GM23338 (cell line): ENCODE measurements around the gene FEV. TPM values are rescaled to one million over a fixed set of nuclear protein-coding genes. Genes with fewer than 3 reads are reported as not detected.

ENCODE experiments used
- ATAC-seq: fragments of 200-7000 bp; cut with Tn5 transposase; 3 replicates; pipeline ENCODE4 v1.9.1; 2020
- DNase-seq: peaks from one replicate; pipeline ENCODE4 v3.0.0-alpha.2; 2015; ENCODE audit warnings: low spot score
- H2AFZ ChIP-seq: fragments of 200-600 bp; sonication (generic); 2 replicates; pipeline ENCODE4 v1.8.0; 2016; ENCODE audit warnings: antibody characterized with exemption, mild to moderate bottlenecking, moderate library complexity
- H3F3A ChIP-seq: fragments of 200-600 bp; sonication (generic); replicated peaks from 2 replicates; pipeline ENCODE4 v1.8.0; 2017; ENCODE audit warnings: antibody characterized with exemption, mixed run types, low read depth
- H3K27ac ChIP-seq: fragments of 200-600 bp; sonication (generic); 2 replicates; pipeline ENCODE4 v1.6.1; 2016; ENCODE audit warnings: low read depth
- H3K27me3 ChIP-seq: fragments of 200-600 bp; sonication (generic); 2 replicates; pipeline ENCODE4 v1.8.0; 2016; ENCODE audit warnings: mild to moderate bottlenecking, mixed run types, moderate library complexity; ENCODE audit not compliant: insufficient read depth
- H3K36me3 ChIP-seq: fragments of 200-600 bp; sonication (generic); 2 replicates; pipeline ENCODE4 v1.8.0; 2016; ENCODE audit warnings: mild to moderate bottlenecking; ENCODE audit not compliant: insufficient read depth
- H3K4me1 ChIP-seq: fragments of 200-600 bp; sonication (generic); 2 replicates; pipeline ENCODE4 v1.8.0; 2016; ENCODE audit warnings: mild to moderate bottlenecking, moderate library complexity; ENCODE audit not compliant: insufficient read depth
- H3K4me2 ChIP-seq: fragments of 200-600 bp; sonication (generic); 2 replicates; pipeline ENCODE4 v1.7.1; 2017; ENCODE audit warnings: mixed run types
- H3K4me3 ChIP-seq: fragments of 200-600 bp; sonication (generic); 2 replicates; pipeline ENCODE4 v1.6.1; 2016; ENCODE audit warnings: mixed run types
- H3K79me2 ChIP-seq: fragments of 200-600 bp; sonication (generic); replicated peaks from 2 replicates; pipeline ENCODE4 v1.8.0; 2017; ENCODE audit warnings: mild to moderate bottlenecking; ENCODE audit not compliant: insufficient read depth
- H3K9me2 ChIP-seq: fragments of 200-600 bp; sonication (generic); 2 replicates; pipeline ENCODE4 v1.8.0; 2017; ENCODE audit not compliant: insufficient read depth
- H4K20me1 ChIP-seq: fragments of 200-600 bp; sonication (generic); replicated peaks from 2 replicates; pipeline ENCODE4 v1.8.0; 2017; ENCODE audit warnings: mild to moderate bottlenecking; ENCODE audit not compliant: insufficient read depth
- H3K27ac Mint-ChIP-seq: 2 replicates; pipeline ENCODE4 v1.8.0; 2020; ENCODE audit warnings: inconsistent platforms, mild to moderate bottlenecking, moderate library complexity, mixed read lengths
- H3K27me3 Mint-ChIP-seq: 3 replicates; pipeline ENCODE4 v1.8.0; 2022; ENCODE audit warnings: low read depth, mild to moderate bottlenecking, moderate library complexity, mixed read lengths, inconsistent platforms; ENCODE audit not compliant: insufficient read depth, poor library complexity
- H3K36me3 Mint-ChIP-seq: 3 replicates; pipeline ENCODE4 v1.8.0; 2021; ENCODE audit warnings: low read depth, mild to moderate bottlenecking, inconsistent platforms, moderate library complexity, mixed read lengths
- H3K4me1 Mint-ChIP-seq: 3 replicates; pipeline ENCODE4 v1.8.0; 2020; ENCODE audit warnings: mild to moderate bottlenecking, inconsistent platforms, mixed read lengths
- H3K4me3 Mint-ChIP-seq: 3 replicates; pipeline ENCODE4 v1.8.0; 2021; ENCODE audit warnings: moderate library complexity, mild to moderate bottlenecking, inconsistent platforms, mixed read lengths
- H3K9me3 Mint-ChIP-seq: 3 replicates; pipeline ENCODE4 v1.8.0; 2020; ENCODE audit warnings: moderate library complexity, mild to moderate bottlenecking, inconsistent platforms, mixed read lengths
- CREB1 ChIP-seq: fragments of 250-450 bp; sonication (Bioruptor Pico); IDR thresholded peaks from 2 replicates; pipeline ENCODE4 v1.5.0; 2020; ENCODE audit warnings: low read depth, mild to moderate bottlenecking, moderate library complexity
- EZH2phosphoT487 ChIP-seq: fragments of 200-600 bp; sonication (generic); IDR thresholded peaks from one replicate; pipeline ENCODE4 v1.8.1; 2018; ENCODE audit warnings: antibody characterized with exemption; ENCODE audit not compliant: unreplicated experiment
- JUNB ChIP-seq: IDR thresholded peaks from one replicate; pipeline ENCODE4 v1.6.1; 2016; ENCODE audit warnings: antibody characterized with exemption; ENCODE audit not compliant: unreplicated experiment
- NANOG ChIP-seq: IDR thresholded peaks from 2 replicates; pipeline ENCODE4 v1.6.1; 2016; ENCODE audit warnings: antibody characterized with exemption, borderline replicate concordance
- ZNF114 ChIP-seq: fragments of 250-450 bp; sonication (Bioruptor Pico); IDR thresholded peaks from 2 replicates; pipeline ENCODE4 v1.5.0; 2020; ENCODE audit warnings: mild to moderate bottlenecking, moderate library complexity
- ZNF331 ChIP-seq: fragments of 250-450 bp; sonication (Bioruptor Pico); IDR thresholded peaks from 2 replicates; pipeline ENCODE4 v1.5.0; 2020; ENCODE audit warnings: low read depth, mild to moderate bottlenecking, moderate library complexity
- polyA plus RNA-seq: library from polyadenylated mRNA; unstranded; fragments of >200 nt; fragmentation: Nextera tagmentation; extraction: Ambion mirVana; gene quantifications from 2 replicates; pipeline ENCODE4 v1.2.1, GENCODE V29; 2016
- total RNA-seq: library from RNA; depleted of rRNA; stranded (reverse); fragments of >200 nt; shearing (Covaris generic); gene quantifications from 2 replicates; pipeline ENCODE4 v1.2.3, GENCODE V29; 2014
- TF ChIP-seq, protein P1 (sequence below): fragments of 250-450 bp; sonication (Bioruptor Pico); IDR thresholded peaks from 2 replicates; pipeline ENCODE4 v1.5.0; 2020; ENCODE audit warnings: mild to moderate bottlenecking, moderate library complexity
- TF ChIP-seq, protein P2 (sequence below), 2 experiments: fragments of 200-600 bp in 1 of 2; sonication (generic) in 1 of 2; conservative IDR thresholded peaks; 2 replicates each; pipeline versions ENCODE4 v1.5.1 to v1.6.1; 2016 to 2017; ENCODE audit warnings: antibody characterized with exemption in 2 of 2, low read depth in 2 of 2, mild to moderate bottlenecking in 2 of 2, moderate library complexity in 1 of 2

FEV gene
- total and polyA plus RNA-seq, 2 experiments from 2014 or later = not detected

DNA sequence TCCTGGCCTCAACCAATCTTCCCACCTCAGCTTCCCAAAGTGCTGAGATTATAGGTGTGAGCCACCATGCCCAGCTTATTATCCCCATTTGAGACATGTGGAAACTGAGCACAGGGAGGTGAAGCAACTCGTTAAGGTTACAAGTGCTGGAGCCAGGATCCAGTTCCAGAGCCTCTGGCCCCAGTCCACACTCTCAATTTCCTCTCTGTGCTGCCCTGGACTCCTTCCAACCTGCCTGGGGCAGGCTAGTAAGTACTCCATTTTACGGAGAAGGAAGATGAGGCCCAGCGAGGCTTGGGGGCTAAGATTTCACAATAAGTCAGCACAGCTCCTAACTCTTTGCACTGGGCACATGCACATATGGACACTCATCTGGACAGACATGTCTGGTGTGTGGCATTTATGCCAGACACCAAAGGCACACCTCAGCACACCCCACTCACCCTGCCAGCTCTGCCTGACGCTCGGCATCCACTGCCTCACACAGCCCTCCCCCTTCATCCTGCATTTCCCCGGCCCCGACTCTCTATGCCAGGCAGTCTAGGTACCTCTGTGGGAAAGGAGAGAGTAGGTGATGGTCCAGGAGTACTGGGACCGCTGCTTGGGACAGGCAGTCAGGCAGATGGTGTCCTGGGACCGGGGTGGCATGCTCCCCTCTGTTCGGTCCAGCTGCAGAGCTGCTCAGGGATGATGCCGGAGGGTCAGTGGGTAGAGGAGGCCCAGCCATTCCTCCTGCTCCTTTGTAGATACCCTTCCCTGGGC, 35.8 kb upstream of the FEV start:
- H2AFZ ChIP-seq = no peak overlapping the region
- H3K4me3 ChIP-seq = no peak overlapping the region
- H4K20me1 ChIP-seq = no peaks in the 10 kb centered on the region
- no peak overlapping the region for H3K27ac ChIP-seq
- H3K27me3 Mint-ChIP-seq = peaks cover 3% of the 10 kb centered on the region
- H3K9me2 ChIP-seq = no peaks in the 10 kb centered on the region
- H3K36me3 ChIP-seq = no peaks in the 10 kb centered on the region
- DNase-seq (no peak), ATAC-seq (no peak)
- H3K4me1 Mint-ChIP-seq = no peaks in the 10 kb centered on the region; the same call in 2 of the 3 replicates
- H3K27ac Mint-ChIP-seq = no peak overlapping the region
- no peaks in the 10 kb centered on the region for H3K79me2 ChIP-seq
- no peak overlapping the region for H3K4me3 Mint-ChIP-seq
- H3F3A ChIP-seq = no peaks in the 10 kb centered on the region
- H3K4me2 ChIP-seq = no peak overlapping the region
- no peaks in the 10 kb centered on the region for H3K9me3 Mint-ChIP-seq
- TF ChIP-seq, protein P1, sequence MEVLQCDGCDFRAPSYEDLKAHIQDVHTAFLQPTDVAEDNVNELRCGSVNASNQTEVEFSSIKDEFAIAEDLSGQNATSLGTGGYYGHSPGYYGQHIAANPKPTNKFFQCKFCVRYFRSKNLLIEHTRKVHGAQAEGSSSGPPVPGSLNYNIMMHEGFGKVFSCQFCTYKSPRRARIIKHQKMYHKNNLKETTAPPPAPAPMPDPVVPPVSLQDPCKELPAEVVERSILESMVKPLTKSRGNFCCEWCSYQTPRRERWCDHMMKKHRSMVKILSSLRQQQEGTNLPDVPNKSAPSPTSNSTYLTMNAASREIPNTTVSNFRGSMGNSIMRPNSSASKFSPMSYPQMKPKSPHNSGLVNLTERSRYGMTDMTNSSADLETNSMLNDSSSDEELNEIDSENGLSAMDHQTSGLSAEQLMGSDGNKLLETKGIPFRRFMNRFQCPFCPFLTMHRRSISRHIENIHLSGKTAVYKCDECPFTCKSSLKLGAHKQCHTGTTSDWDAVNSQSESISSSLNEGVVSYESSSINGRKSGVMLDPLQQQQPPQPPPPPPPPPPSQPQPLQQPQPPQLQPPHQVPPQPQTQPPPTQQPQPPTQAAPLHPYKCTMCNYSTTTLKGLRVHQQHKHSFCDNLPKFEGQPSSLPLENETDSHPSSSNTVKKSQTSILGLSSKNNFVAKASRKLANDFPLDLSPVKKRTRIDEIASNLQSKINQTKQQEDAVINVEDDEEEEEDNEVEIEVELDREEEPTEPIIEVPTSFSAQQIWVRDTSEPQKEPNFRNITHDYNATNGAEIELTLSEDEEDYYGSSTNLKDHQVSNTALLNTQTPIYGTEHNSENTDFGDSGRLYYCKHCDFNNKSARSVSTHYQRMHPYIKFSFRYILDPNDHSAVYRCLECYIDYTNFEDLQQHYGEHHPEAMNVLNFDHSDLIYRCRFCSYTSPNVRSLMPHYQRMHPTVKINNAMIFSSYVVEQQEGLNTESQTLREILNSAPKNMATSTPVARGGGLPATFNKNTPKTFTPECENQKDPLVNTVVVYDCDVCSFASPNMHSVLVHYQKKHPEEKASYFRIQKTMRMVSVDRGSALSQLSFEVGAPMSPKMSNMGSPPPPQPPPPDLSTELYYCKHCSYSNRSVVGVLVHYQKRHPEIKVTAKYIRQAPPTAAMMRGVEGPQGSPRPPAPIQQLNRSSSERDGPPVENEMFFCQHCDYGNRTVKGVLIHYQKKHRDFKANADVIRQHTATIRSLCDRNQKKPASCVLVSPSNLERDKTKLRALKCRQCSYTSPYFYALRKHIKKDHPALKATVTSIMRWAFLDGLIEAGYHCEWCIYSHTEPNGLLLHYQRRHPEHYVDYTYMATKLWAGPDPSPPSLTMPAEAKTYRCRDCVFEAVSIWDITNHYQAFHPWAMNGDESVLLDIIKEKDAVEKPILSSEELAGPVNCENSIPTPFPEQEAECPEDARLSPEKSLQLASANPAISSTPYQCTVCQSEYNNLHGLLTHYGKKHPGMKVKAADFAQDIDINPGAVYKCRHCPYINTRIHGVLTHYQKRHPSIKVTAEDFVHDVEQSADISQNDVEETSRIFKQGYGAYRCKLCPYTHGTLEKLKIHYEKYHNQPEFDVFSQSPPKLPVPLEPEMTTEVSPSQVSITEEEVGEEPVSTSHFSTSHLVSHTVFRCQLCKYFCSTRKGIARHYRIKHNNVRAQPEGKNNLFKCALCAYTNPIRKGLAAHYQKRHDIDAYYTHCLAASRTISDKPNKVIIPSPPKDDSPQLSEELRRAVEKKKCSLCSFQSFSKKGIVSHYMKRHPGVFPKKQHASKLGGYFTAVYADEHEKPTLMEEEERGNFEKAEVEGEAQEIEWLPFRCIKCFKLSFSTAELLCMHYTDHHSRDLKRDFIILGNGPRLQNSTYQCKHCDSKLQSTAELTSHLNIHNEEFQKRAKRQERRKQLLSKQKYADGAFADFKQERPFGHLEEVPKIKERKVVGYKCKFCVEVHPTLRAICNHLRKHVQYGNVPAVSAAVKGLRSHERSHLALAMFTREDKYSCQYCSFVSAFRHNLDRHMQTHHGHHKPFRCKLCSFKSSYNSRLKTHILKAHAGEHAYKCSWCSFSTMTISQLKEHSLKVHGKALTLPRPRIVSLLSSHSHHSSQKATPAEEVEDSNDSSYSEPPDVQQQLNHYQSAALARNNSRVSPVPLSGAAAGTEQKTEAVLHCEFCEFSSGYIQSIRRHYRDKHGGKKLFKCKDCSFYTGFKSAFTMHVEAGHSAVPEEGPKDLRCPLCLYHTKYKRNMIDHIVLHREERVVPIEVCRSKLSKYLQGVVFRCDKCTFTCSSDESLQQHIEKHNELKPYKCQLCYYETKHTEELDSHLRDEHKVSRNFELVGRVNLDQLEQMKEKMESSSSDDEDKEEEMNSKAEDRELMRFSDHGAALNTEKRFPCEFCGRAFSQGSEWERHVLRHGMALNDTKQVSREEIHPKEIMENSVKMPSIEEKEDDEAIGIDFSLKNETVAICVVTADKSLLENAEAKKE (CRISPR knock-in tag) = no peak
- TF ChIP-seq, protein P2, sequence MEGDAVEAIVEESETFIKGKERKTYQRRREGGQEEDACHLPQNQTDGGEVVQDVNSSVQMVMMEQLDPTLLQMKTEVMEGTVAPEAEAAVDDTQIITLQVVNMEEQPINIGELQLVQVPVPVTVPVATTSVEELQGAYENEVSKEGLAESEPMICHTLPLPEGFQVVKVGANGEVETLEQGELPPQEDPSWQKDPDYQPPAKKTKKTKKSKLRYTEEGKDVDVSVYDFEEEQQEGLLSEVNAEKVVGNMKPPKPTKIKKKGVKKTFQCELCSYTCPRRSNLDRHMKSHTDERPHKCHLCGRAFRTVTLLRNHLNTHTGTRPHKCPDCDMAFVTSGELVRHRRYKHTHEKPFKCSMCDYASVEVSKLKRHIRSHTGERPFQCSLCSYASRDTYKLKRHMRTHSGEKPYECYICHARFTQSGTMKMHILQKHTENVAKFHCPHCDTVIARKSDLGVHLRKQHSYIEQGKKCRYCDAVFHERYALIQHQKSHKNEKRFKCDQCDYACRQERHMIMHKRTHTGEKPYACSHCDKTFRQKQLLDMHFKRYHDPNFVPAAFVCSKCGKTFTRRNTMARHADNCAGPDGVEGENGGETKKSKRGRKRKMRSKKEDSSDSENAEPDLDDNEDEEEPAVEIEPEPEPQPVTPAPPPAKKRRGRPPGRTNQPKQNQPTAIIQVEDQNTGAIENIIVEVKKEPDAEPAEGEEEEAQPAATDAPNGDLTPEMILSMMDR (conservative IDR thresholded peaks at IDR 0.05; ENCODE audit: low read depth in 2 of 2) = no peak
- no peaks in the 10 kb centered on the region for H3K4me1 ChIP-seq
- H3K27me3 ChIP-seq = no peaks in the 10 kb centered on the region
- no peaks in the 10 kb centered on the region for H3K36me3 Mint-ChIP-seq

DNA sequence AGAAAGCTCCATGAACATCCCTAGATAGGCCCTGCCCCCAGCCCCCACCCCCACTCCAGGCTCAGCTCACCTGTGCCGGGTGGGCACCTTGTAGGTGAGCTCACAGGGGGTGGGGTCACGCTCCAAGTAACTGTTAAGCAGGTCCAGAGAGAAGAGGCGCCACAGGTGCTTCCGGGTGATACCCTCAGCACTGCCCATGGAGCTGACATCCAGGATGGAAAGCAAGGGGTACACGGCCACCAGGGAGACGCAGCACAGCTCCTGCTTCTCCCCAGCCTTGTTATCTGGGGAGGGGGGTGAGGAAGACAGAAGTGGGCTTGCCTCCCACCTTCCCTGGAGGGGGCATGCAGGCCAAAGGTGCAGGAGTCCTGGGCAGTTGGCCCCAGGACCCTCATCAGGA, 34.5 kb upstream of the FEV start:
- Histone ChIP-seq H3K27ac (no peak overlapping the region), H3K9me2 (no peaks in the 10 kb centered on the region), H3K79me2 (no peaks in the 10 kb centered on the region), H3K4me1 (no peaks in the 10 kb centered on the region), H3K36me3 (no peaks in the 10 kb centered on the region), H2AFZ (no peak overlapping the region), H3F3A (no peaks in the 10 kb centered on the region), H3K4me2 (no peak overlapping the region), H3K4me3 (no peak overlapping the region), H3K27me3 (no peaks in the 10 kb centered on the region), H4K20me1 (no peaks in the 10 kb centered on the region)
- ATAC-seq (no peak), DNase-seq (no peak)
- H3K27ac Mint-ChIP-seq = no peak overlapping the region
- H3K4me3 Mint-ChIP-seq = no peak overlapping the region
- no peaks in the 10 kb centered on the region for H3K9me3 Mint-ChIP-seq
- H3K27me3 Mint-ChIP-seq = peaks cover 4% of the 10 kb centered on the region
- no peaks in the 10 kb centered on the region for H3K36me3 Mint-ChIP-seq
- no peaks in the 10 kb centered on the region; the same call in 2 of the 3 replicates for H3K4me1 Mint-ChIP-seq
- TF ChIP-seq ZNF331 (no peak), CREB1 (CRISPR knock-in tag) (no peak), ZNF114 (no peak), NANOG (no peak), JUNB (no peak), EZH2phosphoT487 (no peak)
- TF ChIP-seq, protein P2 (conservative IDR thresholded peaks at IDR 0.05; ENCODE audit: low read depth in 2 of 2) = no peak
